ENCODE data around the gene STAT4. TPM values are rescaled to one million over a fixed set of nuclear protein-coding genes. Genes with fewer than 3 reads are reported as not detected.

STAT4 gene
- total and polyA plus RNA-seq, 4 donors = 0.85 to 7.9 (median 3.2) TPM

- 71% methylated on average over 2 of the region's 2 CpGs for WGBS
- TF ChIP-seq ZBTB33 (IDR thresholded peaks at IDR 0.05) (no peak), RAD21 (IDR thresholded peaks at IDR 0.05) (no peak)
- Histone ChIP-seq H3K27me3 (ENCODE audit: control insufficient read depth in 4 of 4, insufficient read depth in 4 of 4, low read length in 3 of 4) (no peaks in the 10 kb centered on the region), H3K27ac (ENCODE audit: low read depth in 1 of 2, low read length in 2 of 2) (no peak overlapping the region), H3K9me3 (ENCODE audit: control insufficient read depth in 4 of 4, low read length in 3 of 4) (no peaks in the 10 kb centered on the region), H3K9ac (ENCODE audit: low read depth in 1 of 2, low read length in 2 of 2) (no peak overlapping the region), H3K4me3 (ENCODE audit: low read depth in 1 of 3, low read length in 3 of 3) (no peak overlapping the region), H3K4me1 (ENCODE audit: control insufficient read depth in 4 of 4, insufficient read depth in 4 of 4, low read length in 3 of 4) (no peaks in the 10 kb centered on the region), H3K36me3 (ENCODE audit: control insufficient read depth in 4 of 4, insufficient read depth in 3 of 4, low read depth in 1 of 4, low read length in 3 of 4) (peaks cover 0 to 8% (median 0%) of the 10 kb centered on the region in 4 donors)
- DNase-seq (ENCODE audit: low spot score) = no peak
Measured at GRCh38 chr2:191038241-191038725, 112.5 kb downstream of the STAT4 start.

GRCh38 chr2:191037351-191037750 lies 113.4 kb downstream of the STAT4 start:
- DNase-seq (ENCODE audit: low spot score) = no peak
- Histone ChIP-seq H3K4me1 (ENCODE audit: control insufficient read depth in 4 of 4, insufficient read depth in 4 of 4, low read length in 3 of 4) (no peaks in the 10 kb centered on the region), H3K9ac (ENCODE audit: low read depth in 1 of 2, low read length in 2 of 2) (no peak overlapping the region), H3K27me3 (ENCODE audit: control insufficient read depth in 4 of 4, insufficient read depth in 4 of 4, low read length in 3 of 4) (no peaks in the 10 kb centered on the region), H3K27ac (ENCODE audit: low read depth in 1 of 2, low read length in 2 of 2) (no peak overlapping the region), H3K36me3 (ENCODE audit: control insufficient read depth in 4 of 4, insufficient read depth in 3 of 4, low read depth in 1 of 4, low read length in 3 of 4) (peaks cover 0 to 8% (median 0%) of the 10 kb centered on the region in 4 donors), H3K9me3 (ENCODE audit: control insufficient read depth in 4 of 4, low read length in 3 of 4) (no peaks in the 10 kb centered on the region), H3K4me3 (ENCODE audit: low read depth in 1 of 3, low read length in 3 of 3) (no peak overlapping the region)
- TF ChIP-seq HNF4A (conservative IDR thresholded peaks at IDR 0.05) (no peak), SP1 (IDR thresholded peaks at IDR 0.05) (no peak), ZBTB33 (IDR thresholded peaks at IDR 0.05) (no peak), CTCF (IDR thresholded peaks at IDR 0.05; ENCODE audit: low read depth, low read length, missing input control) (no peak), NR2F2 (IDR thresholded peaks at IDR 0.05) (no peak), JUND (IDR thresholded peaks at IDR 0.05) (no peak), RAD21 (IDR thresholded peaks at IDR 0.05) (no peak), EGR1 (IDR thresholded peaks at IDR 0.05; ENCODE audit: low read depth in 2 of 2) (no peak), REST (IDR thresholded peaks at IDR 0.05) (no peak), RXRA (IDR thresholded peaks at IDR 0.05) (no peak), MAX (IDR thresholded peaks at IDR 0.05) (no peak), FOXA1 (IDR thresholded peaks at IDR 0.05) (no peak), HNF4G (IDR thresholded peaks at IDR 0.05) (no peak), FOXA2 (IDR thresholded peaks at IDR 0.05) (no peak), GABPA (IDR thresholded peaks at IDR 0.05 in 1 of 2, conservative IDR thresholded peaks at IDR 0.05 in 1 of 2) (no peak), ATF3 (IDR thresholded peaks at IDR 0.05) (no peak), TAF1 (conservative IDR thresholded peaks at IDR 0.05) (no peak), YY1 (IDR thresholded peaks at IDR 0.05) (no peak)
- WGBS = 95% methylated on average over 4 of the region's 4 CpGs

Measured in liver (tissue), 9 donors.